IMR-90 (cell line): Measurements from ENCODE around the gene EVI5. TPM values are rescaled to one million over a fixed set of nuclear protein-coding genes. Genes with fewer than 3 reads are reported as not detected.
"Not testable (repeated sequence)": the region's sequence is repeated elsewhere in the genome, so short reads cannot be mapped to it uniquely, and the experiment has no call there.

Source experiments
- ATAC-seq: fragments of 200-7000 bp; cut with Tn5 transposase; 2 replicates; pipeline ENCODE4 v1.9.1; 2020; ENCODE audit warnings: low read depth, mild to moderate bottlenecking, moderate library complexity
- BruUV-seq: library from RNA; stranded (reverse); fragments of 400-500 nt; replicated peaks from 2 replicates; lab custom pipeline; 2021; lab: Mats Ljungman, UMichigan
- CTCF ChIA-PET: fragments of 300-600 bp; formaldehyde crosslinking; extraction: SDS; loops from one replicate; lab custom pipeline; 2021; ENCODE audit warnings: antibody characterized with exemption; lab: Yijun Ruan, JAX
- POLR2A ChIA-PET: fragments of 300-600 bp; sonication (Branson Sonifier 250); formaldehyde crosslinking; loops from one replicate; lab custom pipeline; 2022; ENCODE audit warnings: antibody characterized with exemption; ENCODE audit not compliant: unreplicated experiment; lab: Charles Lee
- DNase-seq: peaks from one replicate; pipeline ENCODE4 v3.0.0; 2013
- H2AFZ ChIP-seq: replicated peaks from 2 replicates; pipeline ENCODE3; 2013; ENCODE audit warnings: low read length, mild to moderate bottlenecking; ENCODE audit not compliant: poor library complexity
- H2AK5ac ChIP-seq: 2 replicates; pipeline ENCODE4 v1.6.1; 2013; ENCODE audit warnings: low read depth, low read length, inconsistent platforms
- H2AK9ac ChIP-seq: replicated peaks from 2 replicates; pipeline ENCODE3; 2013; ENCODE audit warnings: mild to moderate bottlenecking, low read depth, low read length, moderate library complexity; ENCODE audit not compliant: poor library complexity
- H2BK120ac ChIP-seq: 2 replicates; pipeline ENCODE4 v1.6.1; 2013; ENCODE audit warnings: low read depth, low read length, inconsistent platforms
- H2BK15ac ChIP-seq: 3 replicates; pipeline ENCODE4 v1.6.1; 2013; ENCODE audit warnings: low read depth, low read length, inconsistent platforms
- H2BK20ac ChIP-seq: 2 replicates; pipeline ENCODE4 v1.6.1; 2013; ENCODE audit warnings: low read depth, mild to moderate bottlenecking, inconsistent platforms, low read length, moderate library complexity
- H2BK5ac ChIP-seq: 2 replicates; pipeline ENCODE4 v1.6.1; 2013; ENCODE audit warnings: mild to moderate bottlenecking, low read depth, low read length, inconsistent platforms; ENCODE audit not compliant: poor library complexity, severe bottlenecking
- H3K14ac ChIP-seq: replicated peaks from 2 replicates; pipeline ENCODE4 v1.6.1; 2013; ENCODE audit warnings: low read depth, low read length, inconsistent platforms
- H3K18ac ChIP-seq: 2 replicates; pipeline ENCODE4 v1.6.1; 2013; ENCODE audit warnings: low read depth, low read length, control low read depth
- H3K23ac ChIP-seq: 2 replicates; pipeline ENCODE4 v1.6.1; 2013; ENCODE audit warnings: low read depth, low read length, inconsistent platforms
- H3K27ac ChIP-seq: 2 replicates; pipeline ENCODE4 v1.5.1; 2013; ENCODE audit warnings: mild to moderate bottlenecking, control low read depth, low read length; ENCODE audit not compliant: insufficient read depth
- H3K27me3 ChIP-seq: 2 replicates; pipeline ENCODE4 v1.6.1; 2013; ENCODE audit warnings: low read length; ENCODE audit not compliant: control insufficient read depth, insufficient read depth
- H3K36me3 ChIP-seq: 2 replicates; pipeline ENCODE4 v1.6.1; 2013; ENCODE audit warnings: low read length, mixed read lengths; ENCODE audit not compliant: control insufficient read depth, insufficient read depth
- H3K4ac ChIP-seq: 2 replicates; pipeline ENCODE4 v1.6.1; 2013; ENCODE audit warnings: low read depth, low read length, inconsistent platforms
- H3K4me1 ChIP-seq: 2 replicates; pipeline ENCODE4 v1.6.1; 2013; ENCODE audit warnings: low read length, mixed read lengths; ENCODE audit not compliant: control insufficient read depth, insufficient read depth
- H3K4me2 ChIP-seq: 2 replicates; pipeline ENCODE4 v1.6.1; 2013; ENCODE audit warnings: low read depth, mild to moderate bottlenecking, control low read depth, low read length, moderate library complexity
- H3K4me3 ChIP-seq: 2 replicates; pipeline ENCODE4 v1.5.1; 2013; ENCODE audit warnings: low read depth, mild to moderate bottlenecking, control low read depth, low read length, moderate library complexity; ENCODE audit not compliant: insufficient read depth
- H3K56ac ChIP-seq: 2 replicates; pipeline ENCODE4 v1.6.1; 2013; ENCODE audit warnings: low read length, inconsistent platforms; ENCODE audit not compliant: insufficient read depth; ENCODE audit errors: extremely low read depth
- H3K79me1 ChIP-seq, 2 experiments: 2 replicates each; pipeline ENCODE4 v1.6.1; 2013; ENCODE audit warnings: low read length in 2 of 2, inconsistent platforms in 1 of 2, low read depth in 1 of 2
- H3K9ac ChIP-seq: 2 replicates; pipeline ENCODE4 v1.6.1; 2013; ENCODE audit warnings: low read depth, low read length, control low read depth
- H3K9me1 ChIP-seq: 2 replicates; pipeline ENCODE4 v1.6.1; 2013; ENCODE audit warnings: low read length, inconsistent platforms; ENCODE audit not compliant: insufficient read depth
- H3K9me3 ChIP-seq: 2 replicates; pipeline ENCODE4 v1.6.1; 2013; ENCODE audit warnings: low read length; ENCODE audit not compliant: control insufficient read depth, insufficient read depth
- H4K20me1 ChIP-seq: 2 replicates; pipeline ENCODE4 v1.6.1; 2013; ENCODE audit warnings: low read length, inconsistent platforms; ENCODE audit not compliant: insufficient read depth
- H4K5ac ChIP-seq: 2 replicates; pipeline ENCODE4 v1.6.1; 2013; ENCODE audit warnings: mild to moderate bottlenecking, low read depth, low read length, control low read depth
- H4K8ac ChIP-seq, 2 experiments: 2 replicates each; pipeline ENCODE4 v1.6.1; 2013; ENCODE audit warnings: low read depth in 2 of 2, low read length in 2 of 2, control low read depth in 1 of 2, inconsistent platforms in 1 of 2
- H4K91ac ChIP-seq: 2 replicates; pipeline ENCODE4 v1.6.1; 2013; ENCODE audit warnings: low read depth, low read length, inconsistent platforms; ENCODE audit not compliant: insufficient read depth
- BHLHE40 ChIP-seq: fragments of 150-350 bp; IDR thresholded peaks from 2 replicates; pipeline ENCODE4 v1.6.1; 2016; ENCODE audit warnings: mild to moderate bottlenecking, low read depth, low read length
- CHD1 ChIP-seq: IDR thresholded peaks from 2 replicates; pipeline ENCODE4 v1.6.1; 2012; ENCODE audit warnings: low read depth, low read length, improper control_type of control experiment
- MXI1 ChIP-seq: IDR thresholded peaks from 2 replicates; pipeline ENCODE4 v1.6.1; 2012; ENCODE audit warnings: low read depth, mild to moderate bottlenecking, low read length, moderate library complexity, borderline replicate concordance
- WGBS, 2 experiments: methylation state at CpG; one replicate each; pipeline versions ENCODE4 v1.1.5 to v1.1.7; 2013; ENCODE audit warnings: missing lambda C conversion rate in 2 of 2; ENCODE audit not compliant: insufficient read length in 1 of 2; ENCODE audit errors: extremely low coverage in 2 of 2; 5-methylcytosine and 5-hydroxymethylcytosine counted together
- dilution Hi-C: fragments of 300-500 bp; cut with HindIII; formaldehyde crosslinking; loops from one replicate; pipeline ENCODE4 v1.14.3; 2018; ENCODE audit warnings: low sequenced_read_pairs; ENCODE audit not compliant: unreplicated experiment
- in situ Hi-C: fragments of 300-500 bp; cut with MboI; formaldehyde crosslinking; loops from 3 replicates; pipeline ENCODE4 v1.14.3; 2019; ENCODE audit warnings: low sequenced_read_pairs, inconsistent platforms, mixed read lengths
- intact Hi-C: fragments of 100-400 bp; cut with micrococcal nuclease; formaldehyde crosslinking; loops from 2 replicates; pipeline ENCODE4 v1.10.0; 2022
- polyA plus RNA-seq, 3 experiments: library from polyadenylated mRNA; depleted of rRNA; stranded (reverse); fragments of >200 nt; gene quantifications; 2 replicates each; pipeline ENCODE4 v1.2.3, GENCODE V29; 2012; ENCODE audit warnings: low replicate concordance in 1 of 3
- total RNA-seq: library from RNA; depleted of rRNA; stranded (reverse); fragments of >200 nt; gene quantifications from 2 replicates; pipeline ENCODE4 v1.2.3, GENCODE V29; 2012

The EVI5 gene
- total and polyA plus RNA-seq, 2 of the 4 experiments (the other 2 are of a cell fraction) = 13.9 to 26.9 TPM

GRCh38 chr1:92585831-92586230 is 199.1 kb downstream of the EVI5 start:
- in situ Hi-C loops = no loop called here
- H3K4me3 ChIP-seq = no peak overlapping the region
- H2AK5ac ChIP-seq = no peak overlapping the region
- H3K18ac ChIP-seq = no peak overlapping the region
- no peak overlapping the region for H2BK5ac ChIP-seq
- dilution Hi-C loops = no loop called here
- POLR2A ChIA-PET = no interaction called here
- no peak overlapping the region for H3K14ac ChIP-seq
- H3K9me1 ChIP-seq = no peaks in the 10 kb centered on the region; the same call in 1 of the 2 replicates
- no peak overlapping the region for H2BK20ac ChIP-seq
- no peak overlapping the region for H3K23ac ChIP-seq
- BruUV-seq = no TSS peak
- no peak overlapping the region for H2AK9ac ChIP-seq
- intact Hi-C loops = no loop called here
- no peak overlapping the region for H2BK15ac ChIP-seq
- H3K27ac ChIP-seq = no peak overlapping the region
- H3K4ac ChIP-seq = no peak overlapping the region
- peaks cover 0 to 4% of the 10 kb centered on the region in 2 experiments; a peak in 1 of 4 replicates for H3K79me1 ChIP-seq
- H4K8ac ChIP-seq = no peak overlapping the region
- CTCF ChIA-PET = no interaction called here
- no peak overlapping the region for H3K4me2 ChIP-seq
- ATAC-seq (no peak), DNase-seq (no peak)
- no peak overlapping the region for H2BK120ac ChIP-seq
- H3K56ac ChIP-seq = no peak overlapping the region
- H3K4me1 ChIP-seq = peaks cover 2% of the 10 kb centered on the region
- H2AFZ ChIP-seq = no peak overlapping the region
- no peak overlapping the region for H4K91ac ChIP-seq
- no peak overlapping the region for H3K9ac ChIP-seq
- H3K9me3 ChIP-seq = no peaks in the 10 kb centered on the region
- H4K20me1 ChIP-seq = 0 out of 2 replicates have a peak, but pooled peaks cover 4% of the 10 kb centered on the region
- H4K5ac ChIP-seq = no peak overlapping the region
- no peaks in the 10 kb centered on the region for H3K36me3 ChIP-seq
- no peaks in the 10 kb centered on the region for H3K27me3 ChIP-seq
- TF ChIP-seq BHLHE40 (no peak), MXI1 (no peak), CHD1 (no peak)

GRCh38 chr1:92584810-92585209 is 200.1 kb downstream of the EVI5 start:
- H3K9ac ChIP-seq, H3K4me3 ChIP-seq, H3K23ac ChIP-seq, H3K27me3 ChIP-seq, H3K56ac ChIP-seq, H2BK20ac ChIP-seq, H3K79me1 ChIP-seq, H4K91ac ChIP-seq, dilution Hi-C loops, H3K14ac ChIP-seq, BruUV-seq, H3K4me2 ChIP-seq, H3K27ac ChIP-seq, H4K8ac ChIP-seq, DNase-seq, H2BK15ac ChIP-seq, H3K9me1 ChIP-seq, in situ Hi-C loops, POLR2A ChIA-PET, H4K20me1 ChIP-seq, intact Hi-C loops, H3K36me3 ChIP-seq, H2AK9ac ChIP-seq, H3K4ac ChIP-seq, H4K5ac ChIP-seq, H3K4me1 ChIP-seq, H3K18ac ChIP-seq, ATAC-seq, H2AFZ ChIP-seq, H3K9me3 ChIP-seq, H2BK120ac ChIP-seq: not testable (repeated sequence)
- 100% methylated on average over 1 of the region's 5 CpGs; no CpG with 5 or more reads in 1 of the 2 experiments for WGBS, 2 experiments
- Histone ChIP-seq H2AK5ac (0 out of 2 replicates have a peak overlapping the region, but pooled peaks have one; percentile 75), H2BK5ac (peak overlapping the region; percentile 79)
- CTCF ChIA-PET = interaction anchor here (0.6 kb wide), 1 partner anchor 542 kb away, joined by 3 read pairs; no protein-coding TSS in a partner anchor
